Measurements from ENCODE around the gene DNASE1L1.
A peak's percentile ranks its signal among the peaks of the same experiment; 100 is the strongest.

DNASE1L1 gene

GRCh38 chrX:154408659-154409221 lies 314 bp downstream of the DNASE1L1 start:
- ChIA-PET POLR2A (interaction anchor here (1.0 to 4.0 kb wide), 7 partner anchors 8 to 81 kb away, joined by 3 to 57 read pairs (median 5); partner anchors contain the start of genes RPL10 and SLC10A3), CTCF (interaction anchor here (0.6 to 1.4 kb wide), 3 partner anchors 9 to 464 kb away, joined by 3 to 5 read pairs (median 4); no protein-coding TSS in a partner anchor)

GRCh38 chrX:154404625-154405192 lies 4.3 kb downstream of the DNASE1L1 start:
- peaks cover 0 to 39% of the 10 kb centered on the region in 2 experiments; a peak in 1 of 3 replicates for H3K36me3 ChIP-seq (ENCODE audit: control insufficient read depth in 2 of 2, insufficient read depth in 1 of 2, low read length in 2 of 2)
- no peaks in the 10 kb centered on the region for H3K9me3 ChIP-seq (ENCODE audit: control insufficient read depth, insufficient read depth, low read depth, low read length)
- TF ChIP-seq SCRT2 (tag by site-specific recombination; IDR thresholded peaks at IDR 0.05) (no peak), ZNF530 (tag by site-specific recombination; IDR thresholded peaks at IDR 0.05; ENCODE audit: low read depth) (no peak), ZNF791 (tag by site-specific recombination; IDR thresholded peaks at IDR 0.05) (no peak), ZNF785 (tag by site-specific recombination; IDR thresholded peaks at IDR 0.05) (no peak), KLF16 (tag by site-specific recombination; IDR thresholded peaks at IDR 0.05) (no peak), ZNF174 (tag by site-specific recombination; IDR thresholded peaks at IDR 0.05) (no peak), ZNF670 (tag by site-specific recombination; IDR thresholded peaks at IDR 0.05; ENCODE audit: low read depth) (no peak), ZNF394 (tag by site-specific recombination; IDR thresholded peaks at IDR 0.05; ENCODE audit: borderline replicate concordance) (no peak), ZFHX2 (tag by site-specific recombination; conservative IDR thresholded peaks at IDR 0.05) (no peak), HIC1 (tag by site-specific recombination; IDR thresholded peaks at IDR 0.05) (no peak)
- H3K4me3 ChIP-seq (ENCODE audit: low read depth, low read length) = no peak overlapping the region
- no peak overlapping the region for H3K27ac ChIP-seq (ENCODE audit: extremely low read depth, low read depth, low read length)
- POLR2A ChIA-PET = interaction anchor here (0.9 kb wide), 1 partner anchor 10 kb away, joined by 6 read pairs; no protein-coding TSS in a partner anchor
- H3K4me1 ChIP-seq (ENCODE audit: control insufficient read depth, insufficient read depth, low read length) = no peaks in the 10 kb centered on the region; the same call in 1 of the 2 replicates
- CTCF ChIA-PET = interaction anchor here (0.8 kb wide), 1 partner anchor 615 kb away, joined by 4 read pairs; no protein-coding TSS in a partner anchor

More at GRCh38 chrX:154408659-154409221, 314 bp downstream of the DNASE1L1 start:
- Histone ChIP-seq H3K4me1 (ENCODE audit: control insufficient read depth, insufficient read depth, low read length) (no peaks in the 10 kb centered on the region; the same call in 1 of the 2 replicates), H3K36me3 (ENCODE audit: control insufficient read depth in 2 of 2, insufficient read depth in 1 of 2, low read length in 2 of 2) (peaks cover 0 to 9% of the 10 kb centered on the region in 2 experiments; a peak in 2 of 3 replicates), H3K4me3 (ENCODE audit: low read depth, low read length) (peak overlapping the region; percentile 22), H3K27ac (ENCODE audit: extremely low read depth, low read depth, low read length) (no peak overlapping the region), H3K9me3 (ENCODE audit: control insufficient read depth, insufficient read depth, low read depth, low read length) (no peaks in the 10 kb centered on the region)
- no peak for TF ChIP-seq ZNF514 (tag by site-specific recombination; IDR thresholded peaks at IDR 0.05)
- no peak for TF ChIP-seq MEIS1 (CRISPR knock-in tag; IDR thresholded peaks at IDR 0.05; ENCODE audit: borderline replicate concordance)
- TF ChIP-seq ZNF530 (tag by site-specific recombination; IDR thresholded peaks at IDR 0.05; ENCODE audit: low read depth) = no peak
- no peak for TF ChIP-seq SCRT1 (tag by site-specific recombination; IDR thresholded peaks at IDR 0.05; ENCODE audit: borderline replicate concordance)
- no peak for TF ChIP-seq ZNF529 (tag by site-specific recombination; IDR thresholded peaks at IDR 0.05; ENCODE audit: insufficient replicate concordance)
- TF ChIP-seq ZNF707 (tag by site-specific recombination; IDR thresholded peaks at IDR 0.05) = no peak
- no peak for TF ChIP-seq KLF16 (tag by site-specific recombination; IDR thresholded peaks at IDR 0.05)

GRCh38 chrX:154403858-154404257 lies 5.2 kb downstream of the DNASE1L1 start:
- Histone ChIP-seq H3K4me3 (ENCODE audit: low read depth, low read length) (no peak overlapping the region), H3K9me3 (ENCODE audit: control insufficient read depth, insufficient read depth, low read depth, low read length) (no peaks in the 10 kb centered on the region), H3K36me3 (ENCODE audit: control insufficient read depth in 2 of 2, insufficient read depth in 1 of 2, low read length in 2 of 2) (peaks cover 0 to 47% of the 10 kb centered on the region in 2 experiments; a peak in 1 of 3 replicates), H3K27ac (ENCODE audit: extremely low read depth, low read depth, low read length) (no peak overlapping the region), H3K4me1 (ENCODE audit: control insufficient read depth, insufficient read depth, low read length) (no peaks in the 10 kb centered on the region; the same call in 1 of the 2 replicates)
- TF ChIP-seq ZNF146 (tag by site-specific recombination; IDR thresholded peaks at IDR 0.05) (peak; percentile 98), HOXA7 (CRISPR knock-in tag; IDR thresholded peaks at IDR 0.05; ENCODE audit: borderline replicate concordance) (no peak), ZSCAN18 (tag by site-specific recombination; IDR thresholded peaks at IDR 0.05) (no peak), ZNF580 (tag by site-specific recombination; IDR thresholded peaks at IDR 0.05) (peak; percentile 64; the same call in 1 of the 2 replicates), ZBTB17 (tag by site-specific recombination; IDR thresholded peaks at IDR 0.05) (peak; percentile 56; the same call in 1 of the 2 replicates)
- CTCF ChIA-PET = no interaction called here
- POLR2A ChIA-PET = interaction anchor here (0.7 to 6.5 kb wide), 2 partner anchors 7 to 131 kb away, joined by 3 to 57 read pairs; partner anchors contain the start of genes DNASE1L1 and TAFAZZIN

Data from HEK293 (cell line).